HG03196 (cell line): ENCODE results near the gene HSF2.
A peak's percentile ranks its signal among the peaks of the same experiment; 100 is the strongest.

Experiments used
- ATAC-seq: cut with Tn5 transposase; IDR thresholded peaks from one replicate; pipeline ENCODE4 v1.9.1; 2021; ENCODE audit not compliant: unreplicated experiment

HSF2 gene

GRCh38 chr6:122399055-122399347, 451 bp upstream of the HSF2 start:
- no peak for ATAC-seq

- peak; percentile 17 for ATAC-seq
Measured at GRCh38 chr6:122400121-122400450, 634 bp downstream of the HSF2 start.

GRCh38 chr6:122400462-122401089, 1.1 kb downstream of the HSF2 start:
- ATAC-seq, result no peak

- no peak for ATAC-seq
Measured at GRCh38 chr6:122401104-122401503, 1.7 kb downstream of the HSF2 start.

- no peak for ATAC-seq
Measured at GRCh38 chr6:122404444-122404843, 5.0 kb downstream of the HSF2 start.

GRCh38 chr6:122405417-122405816, 6.0 kb downstream of the HSF2 start:
- no peak for ATAC-seq

- ATAC-seq, result no peak
Measured at GRCh38 chr6:122406187-122406586, 6.7 kb downstream of the HSF2 start.

- ATAC-seq, result no peak
Measured at GRCh38 chr6:122407712-122408111, 8.3 kb downstream of the HSF2 start.

GRCh38 chr6:122408240-122408639, 8.8 kb downstream of the HSF2 start:
- no peak for ATAC-seq

GRCh38 chr6:122408702-122409458, 9.4 kb downstream of the HSF2 start:
- no peak for ATAC-seq

- ATAC-seq, result no peak
Measured at GRCh38 chr6:122412001-122412400, 12.5 kb downstream of the HSF2 start.

GRCh38 chr6:122416825-122417224, 17.4 kb downstream of the HSF2 start:
- no peak for ATAC-seq

GRCh38 chr6:122422003-122422402, 22.6 kb downstream of the HSF2 start:
- no peak for ATAC-seq

- peak; percentile 71 for ATAC-seq
Measured at GRCh38 chr6:122422614-122423267, 23.3 kb downstream of the HSF2 start.

- no peak for ATAC-seq
Measured at GRCh38 chr6:122423734-122424133, 24.3 kb downstream of the HSF2 start.

GRCh38 chr6:122426597-122426996, 27.1 kb downstream of the HSF2 start:
- ATAC-seq, result no peak

- no peak for ATAC-seq
Measured at GRCh38 chr6:122428781-122429180, 29.3 kb downstream of the HSF2 start.

GRCh38 chr6:122429323-122429722, 29.9 kb downstream of the HSF2 start:
- ATAC-seq, result no peak

- no peak for ATAC-seq
Measured at GRCh38 chr6:122431780-122432179, 32.3 kb downstream of the HSF2 start.

GRCh38 chr6:122432816-122433215, 33.4 kb downstream of the HSF2 start:
- ATAC-seq, result no peak

GRCh38 chr6:122438975-122439374, 39.5 kb downstream of the HSF2 start:
- ATAC-seq, result no peak

- no peak for ATAC-seq
Measured at GRCh38 chr6:122445274-122445673, 45.8 kb downstream of the HSF2 start.

GRCh38 chr6:122449069-122449468, 49.6 kb downstream of the HSF2 start:
- no peak for ATAC-seq
